AG04449 (cell line): Measurements from ENCODE around the gene C2CD2.

ENCODE experiments used
- CTCF ChIA-PET: fragments of 350-600 bp; formaldehyde crosslinking; extraction: SDS; loops from one replicate; lab custom pipeline; 2021; ENCODE audit warnings: antibody characterized with exemption; lab: Yijun Ruan, JAX
- POLR2A ChIA-PET: fragments of 400-600, 350-600 bp; formaldehyde crosslinking; extraction: SDS; loops from one replicate; lab custom pipeline; 2020; ENCODE audit warnings: antibody characterized with exemption, inconsistent platforms; lab: Yijun Ruan, JAX
- DNase-seq: peaks from one replicate; pipeline ENCODE4 v3.0.0-alpha.2; 2010; ENCODE audit warnings: low read depth, low spot score
- H3K4me3 ChIP-seq: 2 replicates; pipeline ENCODE4 v1.5.1; 2011; ENCODE audit warnings: low read depth, mild to moderate bottlenecking, control low read depth, low read length
- TF ChIP-seq, protein P1 (sequence below): IDR thresholded peaks from one replicate; pipeline ENCODE4 v1.5.1; 2011; ENCODE audit warnings: mild to moderate bottlenecking, moderate library complexity, low read length, control low read depth, inconsistent platforms; ENCODE audit not compliant: insufficient read depth; ENCODE audit errors: missing control alignments

C2CD2 gene

DNA sequence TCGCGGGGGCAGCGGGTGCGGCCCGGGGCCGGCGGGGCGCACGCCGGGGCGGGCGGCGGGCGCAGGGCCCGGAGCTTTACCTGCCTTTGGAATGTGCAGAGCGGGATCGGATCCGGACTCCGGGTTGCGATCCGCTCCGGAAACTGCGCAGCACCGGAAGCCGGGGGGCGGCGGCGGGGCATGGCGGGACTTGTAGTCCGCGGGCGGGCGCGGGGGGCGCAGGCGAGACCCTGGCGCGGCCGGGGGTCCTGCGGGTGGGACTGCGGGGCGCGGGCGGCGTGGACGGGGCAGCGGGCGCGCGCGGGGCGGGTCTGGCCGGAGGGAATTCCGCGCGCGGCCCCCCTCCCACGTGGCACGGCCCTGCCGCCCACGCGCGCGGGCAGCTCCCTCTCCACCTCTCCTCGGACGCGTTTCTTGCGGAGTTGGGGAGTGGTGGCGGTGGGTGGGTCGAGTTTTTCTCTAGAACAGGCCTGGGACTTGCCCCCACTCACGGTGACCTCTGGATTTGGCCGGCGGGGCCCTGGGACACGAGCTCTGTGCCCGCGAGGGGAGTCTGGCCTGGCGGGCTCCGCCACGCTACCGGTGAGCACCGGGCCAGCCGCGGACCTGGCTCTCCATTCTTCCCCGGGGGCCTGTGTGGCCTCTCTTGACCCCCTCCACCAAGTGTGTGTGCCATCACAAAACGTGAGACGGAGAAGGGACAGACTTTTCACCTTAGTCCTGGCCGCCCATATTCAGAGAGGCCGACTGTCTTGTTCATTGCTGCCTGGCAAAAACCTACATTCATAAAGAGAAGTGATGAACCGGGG, 74.4 kb downstream of the C2CD2 start, which contains the start of gene PRDM15:
TSS of gene PRDM15 (minus strand) at position 155 of the 809 bp plus-strand sequence. CDS start 18,981 bp downstream, outside the sequence.
- TF ChIP-seq, protein P1, sequence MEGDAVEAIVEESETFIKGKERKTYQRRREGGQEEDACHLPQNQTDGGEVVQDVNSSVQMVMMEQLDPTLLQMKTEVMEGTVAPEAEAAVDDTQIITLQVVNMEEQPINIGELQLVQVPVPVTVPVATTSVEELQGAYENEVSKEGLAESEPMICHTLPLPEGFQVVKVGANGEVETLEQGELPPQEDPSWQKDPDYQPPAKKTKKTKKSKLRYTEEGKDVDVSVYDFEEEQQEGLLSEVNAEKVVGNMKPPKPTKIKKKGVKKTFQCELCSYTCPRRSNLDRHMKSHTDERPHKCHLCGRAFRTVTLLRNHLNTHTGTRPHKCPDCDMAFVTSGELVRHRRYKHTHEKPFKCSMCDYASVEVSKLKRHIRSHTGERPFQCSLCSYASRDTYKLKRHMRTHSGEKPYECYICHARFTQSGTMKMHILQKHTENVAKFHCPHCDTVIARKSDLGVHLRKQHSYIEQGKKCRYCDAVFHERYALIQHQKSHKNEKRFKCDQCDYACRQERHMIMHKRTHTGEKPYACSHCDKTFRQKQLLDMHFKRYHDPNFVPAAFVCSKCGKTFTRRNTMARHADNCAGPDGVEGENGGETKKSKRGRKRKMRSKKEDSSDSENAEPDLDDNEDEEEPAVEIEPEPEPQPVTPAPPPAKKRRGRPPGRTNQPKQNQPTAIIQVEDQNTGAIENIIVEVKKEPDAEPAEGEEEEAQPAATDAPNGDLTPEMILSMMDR, result no peak
- peak within 1 kb of the TSS; percentile 78 for H3K4me3 ChIP-seq
- ChIA-PET CTCF (interaction anchor here (0.7 to 2.5 kb wide), 5 partner anchors 19 to 242 kb away, joined by 3 to 15 read pairs (median 4); no protein-coding TSS in a partner anchor), POLR2A (interaction anchor here (1.0 to 2.0 kb wide), 3 partner anchors 123 to 264 kb away, joined by 3 to 7 read pairs (median 3); no protein-coding TSS in a partner anchor)
- peak; percentile 44 for DNase-seq

- CTCF ChIA-PET, result interaction anchor here (1.2 to 2.5 kb wide), 2 partner anchors 62 to 239 kb away, joined by 4 to 15 read pairs; no protein-coding TSS in a partner anchor
- TF ChIP-seq, protein P1, result no peak
- peak overlapping the region; percentile 78 for H3K4me3 ChIP-seq
- DNase-seq, result peak; percentile 44
- POLR2A ChIA-PET, result interaction anchor here (1.0 to 2.0 kb wide), 2 partner anchors 161 to 263 kb away, joined by 3 to 7 read pairs; no protein-coding TSS in a partner anchor
Measured at GRCh38 chr21:41878831-41879189, 75.0 kb downstream of the C2CD2 start.

GRCh38 chr21:41877901-41878830, 75.7 kb downstream of the C2CD2 start:
- TF ChIP-seq, protein P1, result no peak
- ChIA-PET CTCF (interaction anchor here (0.8 to 2.5 kb wide), 9 partner anchors 11 to 595 kb away, joined by 3 to 15 read pairs (median 3); no protein-coding TSS in a partner anchor), POLR2A (interaction anchor here (0.8 to 2.0 kb wide), 4 partner anchors 79 to 266 kb away, joined by 3 to 7 read pairs (median 4); no protein-coding TSS in a partner anchor)
- peak overlapping the region; percentile 78 for H3K4me3 ChIP-seq
- no peak for DNase-seq

GRCh38 chr21:41876928-41877652, 76.7 kb downstream of the C2CD2 start:
- no peak for DNase-seq
- ChIA-PET POLR2A (interaction anchor here (0.8 to 1.0 kb wide), 2 partner anchors 80 to 264 kb away, joined by 3 to 4 read pairs; no protein-coding TSS in a partner anchor), CTCF (interaction anchor here (0.6 to 2.5 kb wide), 10 partner anchors 10 to 593 kb away, joined by 3 to 15 read pairs (median 3); no protein-coding TSS in a partner anchor)
- H3K4me3 ChIP-seq, result no peak overlapping the region
- TF ChIP-seq, protein P1, result no peak

- ChIA-PET POLR2A (no interaction called here), CTCF (interaction anchor here (0.7 to 1.4 kb wide), 3 partner anchors 29 to 264 kb away, joined by 3 read pairs; no protein-coding TSS in a partner anchor)
- TF ChIP-seq, protein P1, result no peak
- no peak overlapping the region for H3K4me3 ChIP-seq
- no peak for DNase-seq
Measured at GRCh38 chr21:41876396-41876795, 77.4 kb downstream of the C2CD2 start.
